GM11168 (cell line): ENCODE results near the gene TXNDC16.

ENCODE experiments used
- in situ Hi-C: fragments of 300-500 bp; cut with MboI; formaldehyde crosslinking; loops from one replicate; pipeline ENCODE4 v1.12.0; 2022; ENCODE audit warnings: low sequenced_read_pairs; ENCODE audit not compliant: unreplicated experiment

Gene TXNDC16

GRCh38 chr14:52545584-52546317, 6.6 kb downstream of the TXNDC16 start:
- in situ Hi-C loops, result no loop called here

DNA sequence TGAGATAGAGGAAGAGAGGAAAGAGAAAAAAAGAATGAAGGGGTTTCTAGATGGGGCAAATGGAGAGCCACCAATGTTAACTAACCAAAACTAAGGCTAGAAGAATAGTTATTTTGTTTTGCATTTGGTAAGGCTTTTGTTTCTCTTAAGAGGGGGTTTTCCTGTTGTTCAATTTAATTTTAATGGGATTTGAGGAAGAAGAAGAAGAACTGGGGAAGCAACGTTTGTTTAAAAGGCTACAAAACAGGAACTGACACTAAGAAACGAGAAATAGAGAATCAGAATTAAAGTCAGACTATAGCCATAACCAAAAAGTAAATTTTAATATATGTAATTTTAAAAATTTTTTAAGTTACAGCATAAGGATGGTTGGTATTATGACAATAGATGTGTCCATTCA, 13.7 kb downstream of the TXNDC16 start:
- in situ Hi-C loops, result no loop called here

GRCh38 chr14:52536269-52536668, 16.0 kb downstream of the TXNDC16 start:
- in situ Hi-C loops, result no loop called here

DNA sequence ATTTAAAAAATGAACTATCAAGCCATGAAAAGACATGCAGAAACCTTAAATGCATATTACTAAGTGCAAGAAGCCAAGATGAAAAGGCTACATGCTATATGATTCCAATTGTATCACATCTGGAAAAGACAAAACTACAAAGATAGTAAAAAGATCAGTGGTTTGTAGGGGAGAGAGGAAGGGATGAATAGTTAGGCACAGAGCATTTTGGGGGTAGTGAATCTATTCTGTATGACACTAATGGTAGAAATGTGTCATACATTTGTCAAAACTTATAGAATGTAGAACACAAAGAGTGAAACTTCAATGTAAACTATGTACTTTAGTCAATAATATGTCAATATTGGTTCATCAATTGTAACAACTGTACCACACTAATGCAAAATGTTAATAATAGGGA, 20.8 kb downstream of the TXNDC16 start:
- in situ Hi-C loops, result no loop called here

DNA sequence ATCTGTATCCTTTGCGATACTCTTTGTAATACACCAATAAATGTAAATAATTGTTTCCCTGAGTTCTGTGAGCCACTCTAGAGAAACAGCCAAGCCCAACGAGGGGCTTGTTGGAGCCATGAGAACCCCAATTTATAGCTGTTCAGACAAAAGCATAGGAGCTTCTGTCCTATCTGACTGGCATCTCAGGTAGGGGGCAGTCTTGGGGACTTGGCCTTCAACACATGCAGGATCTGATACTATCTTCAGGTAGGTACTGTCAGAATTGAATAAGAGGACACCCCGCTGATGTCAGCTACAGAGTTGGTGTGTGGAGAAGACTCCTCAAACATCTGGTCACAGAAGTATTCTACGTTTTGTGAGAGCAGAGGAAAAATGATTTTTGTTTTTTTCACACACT, 25.3 kb downstream of the TXNDC16 start:
- in situ Hi-C loops, result no loop called here

DNA sequence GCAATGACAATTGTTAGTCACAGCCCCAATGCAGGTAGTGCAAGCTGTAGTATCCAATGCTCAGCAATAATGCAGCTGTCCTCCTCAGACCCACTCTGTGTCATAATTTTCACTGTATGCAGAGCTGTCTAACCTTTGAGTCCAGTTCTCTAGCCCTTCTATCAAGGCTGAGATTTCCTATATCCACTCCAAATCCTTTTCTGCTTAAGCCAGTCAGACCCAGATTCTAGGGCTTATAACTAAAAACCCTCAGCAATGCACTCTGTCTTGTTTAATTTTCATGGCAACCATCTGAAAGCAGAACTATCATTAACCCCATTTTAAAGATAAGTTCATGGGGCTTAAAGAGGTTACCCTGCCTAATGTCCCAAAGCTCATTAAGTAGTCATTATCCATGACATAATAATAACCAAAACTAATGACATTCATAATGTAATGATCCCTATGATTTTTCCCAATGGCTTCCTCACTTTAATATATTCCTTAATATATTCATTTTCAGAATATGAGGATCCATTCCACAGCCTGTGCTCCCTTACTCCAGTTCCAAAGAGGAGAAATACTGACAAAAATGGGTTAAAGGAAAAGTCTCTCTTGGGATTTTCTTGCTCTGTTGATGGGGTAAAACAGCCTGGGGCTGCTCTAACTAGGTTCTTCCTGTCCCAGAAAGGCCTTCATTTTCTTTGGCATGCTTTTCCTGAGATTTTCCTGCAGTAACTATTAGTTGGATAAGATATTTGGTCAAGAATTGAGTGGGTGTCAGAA, 29.5 kb downstream of the TXNDC16 start:
- in situ Hi-C loops, result no loop called here

DNA sequence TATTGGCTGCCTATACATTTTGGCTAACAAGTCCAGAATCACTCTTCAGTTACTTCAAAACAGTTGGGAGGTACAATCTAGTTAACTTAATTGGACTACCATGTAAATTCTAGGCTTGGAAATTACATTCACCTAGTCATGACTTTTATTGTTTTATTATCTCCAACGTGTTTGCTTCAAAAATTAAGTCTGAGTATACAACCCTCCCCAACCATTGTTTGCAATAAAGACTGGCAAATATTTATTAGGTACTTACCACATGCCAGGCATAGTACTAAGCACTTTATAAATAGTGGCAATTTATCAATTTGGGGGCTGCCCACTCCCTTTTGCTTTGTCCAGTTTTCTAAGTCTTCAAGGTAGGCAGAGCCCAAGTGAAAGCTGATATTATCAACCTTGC, 30.3 kb downstream of the TXNDC16 start:
- in situ Hi-C loops, result no loop called here

DNA sequence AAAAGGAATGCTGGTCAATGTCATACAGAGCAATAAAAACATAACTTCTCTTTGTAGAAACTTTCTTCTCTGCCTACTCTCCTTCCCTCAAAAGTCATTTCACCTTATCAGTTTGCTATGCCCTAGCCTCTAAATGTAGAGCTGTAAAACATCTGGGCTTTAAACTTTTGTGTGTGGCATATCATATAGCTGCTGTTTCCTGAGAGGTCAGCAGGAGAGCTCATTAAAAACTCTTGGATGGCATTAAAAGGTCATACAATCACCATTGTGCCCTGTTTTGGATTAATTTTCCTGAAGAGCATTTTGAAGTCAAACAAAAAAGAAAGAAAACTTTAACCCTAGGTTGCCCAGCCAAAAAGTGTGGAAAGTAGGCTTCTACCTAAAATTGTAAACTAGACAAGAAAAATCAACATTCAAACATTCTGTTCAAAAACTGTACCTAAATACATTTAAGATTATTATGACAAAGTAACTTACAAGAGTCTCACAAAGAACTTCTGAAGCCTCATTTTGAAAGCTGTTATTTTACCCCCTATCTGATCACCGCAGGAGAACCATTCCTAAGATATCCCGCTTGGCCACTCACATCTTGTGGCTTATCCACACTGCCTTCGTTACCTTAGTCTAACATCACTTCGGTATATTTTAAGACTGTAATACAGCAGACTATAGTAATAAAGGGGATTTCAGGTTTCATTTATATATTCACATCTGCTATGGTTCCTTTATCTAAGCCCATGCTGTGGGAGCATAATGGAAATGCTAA, 38.1 kb downstream of the TXNDC16 start:
- in situ Hi-C loops, result no loop called here

GRCh38 chr14:52513249-52513648, 39.1 kb downstream of the TXNDC16 start:
- in situ Hi-C loops, result no loop called here

DNA sequence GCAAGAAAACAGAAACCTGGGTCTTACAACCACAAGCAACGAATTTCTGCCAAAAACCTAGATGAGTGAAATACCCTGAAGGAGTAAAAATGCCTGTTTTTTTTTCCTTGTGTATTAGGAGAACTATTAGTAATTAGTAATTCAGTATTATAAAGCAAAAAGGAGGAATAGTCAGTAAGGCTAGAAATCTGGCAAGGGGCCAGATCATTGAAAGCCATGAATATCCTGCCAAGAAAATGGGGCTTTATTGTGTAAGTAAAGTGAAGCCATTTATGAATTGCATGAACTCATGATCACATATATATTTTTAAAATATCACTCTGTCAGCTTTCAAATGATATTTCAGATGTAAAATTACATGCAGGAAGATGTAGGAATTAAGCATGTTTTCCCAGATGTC, 57.9 kb downstream of the TXNDC16 start:
- in situ Hi-C loops, result no loop called here

- in situ Hi-C loops, result no loop called here
Measured at GRCh38 chr14:52485350-52485960, 66.8 kb downstream of the TXNDC16 start.

GRCh38 chr14:52481864-52482263, 70.4 kb downstream of the TXNDC16 start:
- in situ Hi-C loops, result no loop called here

DNA sequence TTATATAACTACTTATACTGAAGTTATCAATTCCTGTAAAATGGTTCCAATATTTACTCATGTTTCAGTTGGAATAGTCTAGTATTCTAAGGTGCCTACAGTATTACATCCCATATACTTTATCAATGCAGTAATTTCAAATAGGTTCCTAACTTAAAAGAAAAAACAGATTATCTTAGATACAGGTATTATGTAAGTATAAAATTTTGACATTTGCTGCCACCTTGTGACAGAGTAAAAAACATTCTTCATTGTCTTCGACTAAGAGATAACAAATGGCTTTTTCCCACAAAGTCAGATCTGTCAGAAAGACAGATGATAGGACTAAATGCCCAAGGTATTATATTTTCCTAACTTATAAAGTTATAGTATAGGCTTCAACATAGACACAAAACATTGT, 78.7 kb downstream of the TXNDC16 start:
- in situ Hi-C loops, result loop anchor here (5.0 kb wide), 1 partner anchor 171 kb away; no protein-coding TSS in a partner anchor

- in situ Hi-C loops, result loop anchor here (5.0 kb wide), 1 partner anchor 170 kb away; no protein-coding TSS in a partner anchor
Measured at GRCh38 chr14:52472728-52473127, 79.6 kb downstream of the TXNDC16 start.

DNA sequence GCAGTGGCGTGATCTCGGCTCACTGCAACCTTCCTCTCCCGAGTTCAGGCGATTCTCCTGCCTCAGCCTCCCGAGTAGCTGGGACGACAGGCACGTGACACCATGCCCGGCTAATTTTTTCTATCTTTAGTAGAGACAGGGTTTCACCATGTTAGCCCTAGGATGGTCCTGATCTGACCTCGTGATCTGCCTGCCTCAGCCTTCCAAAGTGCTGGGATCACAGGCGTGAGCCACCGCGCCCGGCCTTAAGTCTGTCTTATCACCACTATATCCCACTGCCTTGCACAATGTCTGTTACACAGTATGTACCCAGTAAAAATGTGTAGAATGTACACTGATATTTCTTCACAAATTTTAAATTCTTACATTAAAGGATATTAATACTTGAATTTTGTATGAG, 80.1 kb downstream of the TXNDC16 start:
- in situ Hi-C loops, result loop anchor here (5.0 kb wide), 1 partner anchor 170 kb away; no protein-coding TSS in a partner anchor

- in situ Hi-C loops, result no loop called here
Measured at GRCh38 chr14:52467515-52468266, 84.6 kb downstream of the TXNDC16 start.

- in situ Hi-C loops, result no loop called here
Measured at GRCh38 chr14:52464175-52464574, 88.1 kb downstream of the TXNDC16 start.

DNA sequence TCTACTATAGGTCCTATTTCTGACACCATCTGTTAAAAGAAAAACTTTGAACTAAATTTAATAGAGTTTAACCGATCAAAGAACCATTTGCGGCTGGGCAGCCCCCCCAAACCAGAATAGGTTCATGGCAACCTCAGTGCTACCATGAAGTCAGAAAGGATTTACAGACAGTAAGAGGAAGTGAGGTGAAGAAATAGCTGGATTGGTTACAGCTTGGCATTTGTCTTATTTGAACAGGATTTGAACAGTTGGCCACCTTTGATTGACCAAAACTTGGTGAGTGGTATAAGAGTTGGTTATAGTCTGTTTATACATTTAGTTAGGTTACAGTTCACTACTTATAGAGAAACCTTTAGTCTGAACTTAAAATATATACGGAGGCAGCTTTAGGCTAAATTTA, 88.9 kb downstream of the TXNDC16 start:
- in situ Hi-C loops, result no loop called here

DNA sequence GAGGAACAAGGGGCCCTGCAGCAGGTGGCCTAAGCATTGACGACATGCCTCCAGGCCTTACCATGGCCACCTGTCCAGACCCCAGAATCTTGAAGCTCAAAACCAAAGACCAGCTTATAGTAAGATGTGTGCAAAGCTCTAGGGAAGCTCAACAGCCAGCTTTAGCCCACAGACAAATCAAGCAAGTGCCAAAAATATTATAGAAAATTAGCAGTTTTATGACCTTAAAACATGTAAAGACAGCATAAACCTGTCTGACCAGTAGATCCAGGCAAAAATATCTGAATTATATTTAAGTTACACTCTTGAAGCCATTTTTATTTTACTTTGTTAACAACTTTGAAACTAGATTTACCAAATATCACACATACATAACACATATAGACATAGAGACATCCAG, 90.6 kb downstream of the TXNDC16 start:
- in situ Hi-C loops, result no loop called here

DNA sequence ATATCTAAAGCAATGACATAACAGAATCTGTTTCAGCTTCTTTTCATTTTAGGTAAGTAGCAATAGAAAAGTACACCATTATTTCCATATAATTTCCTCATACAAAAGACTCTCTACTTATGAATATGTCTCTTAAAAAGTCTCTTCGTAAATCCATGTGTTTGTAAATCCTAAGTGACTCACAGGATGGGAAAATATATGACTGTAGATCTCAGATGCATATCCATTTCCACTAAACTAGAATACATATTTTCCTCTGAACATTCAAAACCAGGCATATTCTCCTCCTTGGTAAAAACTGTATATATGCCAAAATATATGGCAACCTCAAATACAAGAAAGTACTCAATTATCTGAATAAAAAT, 93.6 kb downstream of the TXNDC16 start:
- in situ Hi-C loops, result no loop called here
